HCT116 (cell line): Measurements from ENCODE around the gene TNFSF9. TPM values are rescaled to one million over a fixed set of nuclear protein-coding genes. Genes with fewer than 3 reads are reported as not detected.

Experiments
- ATAC-seq: fragments of 200-7000 bp; cut with Tn5 transposase; 2 replicates; pipeline ENCODE4 v1.9.1; 2020; ENCODE audit warnings: mild to moderate bottlenecking, moderate library complexity
- BruUV-seq: library from RNA; stranded (reverse); fragments of 400-500 nt; replicated peaks from 2 replicates; lab custom pipeline; 2021; lab: Mats Ljungman, UMichigan
- CTCF ChIA-PET: fragments of 300-600 bp; sonication (Branson Sonifier 250); formaldehyde crosslinking; loops from one replicate; lab custom pipeline; 2021; ENCODE audit warnings: antibody characterized with exemption; lab: Charles Lee
- POLR2A ChIA-PET: fragments of 300-600, 350-600 bp; sonication (Branson Sonifier 250); formaldehyde crosslinking; loops from one replicate; lab custom pipeline; 2021; ENCODE audit warnings: antibody characterized with exemption; lab: Charles Lee
- RAD21 ChIA-PET, 2 experiments: fragments of 300-600 bp; sonication (Branson Sonifier 250); formaldehyde crosslinking; loops; one replicate each; lab custom pipeline; 2023; ENCODE audit warnings: low total read pairs in 2 of 2; ENCODE audit not compliant: uncharacterized antibody in 2 of 2, unreplicated experiment in 2 of 2, low non-redundant PET in 1 of 2; lab: Charles Lee
- DNase-seq: peaks from one replicate; pipeline ENCODE4 v3.0.0-alpha.2; 2010; ENCODE audit warnings: low read depth, low spot score
- H2AFZ ChIP-seq: fragments of 200-600 bp; shearing (Covaris generic), sonication (generic); 2 replicates; pipeline ENCODE4 v1.6.1; 2017; ENCODE audit warnings: low read depth, mixed run types, mixed read lengths, antibody characterized with exemption, low read length; ENCODE audit not compliant: poor library complexity, severe bottlenecking
- H3K27ac ChIP-seq: 2 replicates; pipeline ENCODE4 v1.5.1; 2012; ENCODE audit warnings: low read depth, low read length
- H3K27me3 ChIP-seq: fragments of 200-600 bp; sonication (generic); 2 replicates; pipeline ENCODE4 v1.6.1; 2016; ENCODE audit warnings: mixed run types, low read length, mixed read lengths; ENCODE audit not compliant: insufficient read depth
- H3K36me3 ChIP-seq, 2 experiments: fragments of 200-500 bp in 1 of 2; fragments of 200-600 bp in 1 of 2; sonication (Bioruptor generic) in 1 of 2; sonication (generic) in 1 of 2; 2 replicates each; pipeline versions ENCODE4 v1.5.1 to v1.6.1; 2014 to 2016; ENCODE audit warnings: low read length in 2 of 2, inconsistent platforms in 1 of 2, mixed read lengths in 1 of 2, mixed run types in 1 of 2; ENCODE audit not compliant: insufficient read depth in 2 of 2, control insufficient read depth in 1 of 2
- H3K4me1 ChIP-seq, 2 experiments: fragments of 200-600 bp in 1 of 2; sonication (generic) in 1 of 2; 2 replicates each; pipeline versions ENCODE4 v1.5.1 to v1.6.1; 2012 to 2017; ENCODE audit warnings: low read length in 2 of 2, inconsistent platforms in 1 of 2, mild to moderate bottlenecking in 1 of 2, mixed read lengths in 1 of 2, mixed run types in 1 of 2, moderate library complexity in 1 of 2; ENCODE audit not compliant: insufficient read depth in 2 of 2, control insufficient read depth in 1 of 2
- H3K4me2 ChIP-seq: fragments of 200-600 bp; sonication (generic); 2 replicates; pipeline ENCODE4 v1.6.1; 2017; ENCODE audit warnings: mixed run types, low read length, mixed read lengths
- H3K4me3 ChIP-seq, 2 experiments: fragments of 200-600 bp in 1 of 2; sonication (generic) in 1 of 2; replicated peaks in 1 of 2; 2 replicates each; pipeline ENCODE4 v1.5.1; 2011 to 2016; ENCODE audit warnings: low read length in 2 of 2, control low read depth in 1 of 2, low read depth in 1 of 2, mild to moderate bottlenecking in 1 of 2, mixed read lengths in 1 of 2, mixed run types in 1 of 2
- H3K79me2 ChIP-seq: fragments of 200-600 bp; sonication (generic); 2 replicates; pipeline ENCODE4 v1.6.1; 2017; ENCODE audit warnings: mild to moderate bottlenecking, mixed run types, low read length, moderate library complexity, mixed read lengths; ENCODE audit not compliant: insufficient read depth
- H3K9ac ChIP-seq: fragments of 200-600 bp; sonication (generic); 2 replicates; pipeline ENCODE4 v1.6.1; 2016; ENCODE audit warnings: low read length, mixed read lengths
- H3K9me2 ChIP-seq: fragments of 200-600 bp; sonication (generic), shearing (Covaris generic); 2 replicates; pipeline ENCODE4 v1.6.1; 2017; ENCODE audit warnings: mixed run types, mild to moderate bottlenecking, moderate library complexity; ENCODE audit not compliant: insufficient read depth
- H3K9me3 ChIP-seq, 2 experiments: fragments of 200-500 bp in 1 of 2; fragments of 200-600 bp in 1 of 2; sonication (Bioruptor generic) in 1 of 2; sonication (generic) in 1 of 2; 2 replicates each; pipeline ENCODE4 v1.6.1; 2014 to 2017; ENCODE audit warnings: low read length in 2 of 2, mixed read lengths in 2 of 2, inconsistent platforms in 1 of 2, low read depth in 1 of 2, mild to moderate bottlenecking in 1 of 2, mixed run types in 1 of 2, moderate library complexity in 1 of 2; ENCODE audit not compliant: control insufficient read depth in 1 of 2, insufficient read depth in 1 of 2
- H4K20me1 ChIP-seq: fragments of 200-600 bp; sonication (generic), shearing (Covaris generic); 2 replicates; pipeline ENCODE4 v1.6.1; 2017; ENCODE audit warnings: mixed run types, mild to moderate bottlenecking, moderate library complexity; ENCODE audit not compliant: insufficient read depth
- EZH2phosphoT487 ChIP-seq: fragments of 200-600 bp; IDR thresholded peaks from 2 replicates; pipeline ENCODE4 v1.6.1; 2018; ENCODE audit warnings: antibody characterized with exemption, borderline replicate concordance
- POLR2AphosphoS5 ChIP-seq: IDR thresholded peaks from 2 replicates; pipeline ENCODE4 v1.6.1; 2011; ENCODE audit warnings: mild to moderate bottlenecking, low read depth, low read length, moderate library complexity
- RAD21 ChIP-seq: IDR thresholded peaks from 2 replicates; pipeline ENCODE4 v1.6.1; 2012; ENCODE audit warnings: low read depth, mild to moderate bottlenecking
- YY1 ChIP-seq: IDR thresholded peaks from 2 replicates; pipeline ENCODE4 v1.6.1; 2011; ENCODE audit warnings: low read length, low read depth, moderate library complexity, mild to moderate bottlenecking; ENCODE audit not compliant: insufficient replicate concordance; ENCODE audit errors: extremely low read depth
- intact Hi-C: fragments of 100-400 bp; cut with micrococcal nuclease; formaldehyde crosslinking; loops from 2 replicates; pipeline ENCODE4 v1.10.0; 2022
- total RNA-seq: library from RNA; stranded (reverse); gene quantifications from one replicate; pipeline ENCODE4 v1.2.1, GENCODE V29; 2021; ENCODE audit not compliant: unreplicated experiment
- TF ChIP-seq, protein P1 (sequence below): IDR thresholded peaks from 2 replicates; pipeline ENCODE4 v1.6.1; 2011; ENCODE audit warnings: mild to moderate bottlenecking, low read length, moderate library complexity; ENCODE audit not compliant: insufficient replicate concordance; ENCODE audit errors: extremely low read depth
- TF ChIP-seq, protein P2 (sequence below), 3 experiments: fragments of 200-600 bp in 1 of 3; sonication (generic) in 1 of 3; IDR thresholded peaks in 2 of 3; conservative IDR thresholded peaks in 1 of 3; 2 replicates each; pipeline ENCODE4 v1.5.1; 2012 to 2017; ENCODE audit warnings: low read depth in 2 of 3, low read length in 2 of 3, antibody characterized with exemption in 1 of 3, borderline replicate concordance in 1 of 3, control low read depth in 1 of 3, mild to moderate bottlenecking in 1 of 3, mixed read lengths in 1 of 3, mixed run types in 1 of 3, moderate library complexity in 1 of 3; ENCODE audit not compliant: insufficient read depth in 1 of 3

The TNFSF9 gene
- total RNA-seq, 1 experiment from 2014 or later: 25.1 TPM

GRCh38 chr19:6530386-6531162, at the start of gene TNFSF9 (continued):
- TF ChIP-seq, protein P1, sequence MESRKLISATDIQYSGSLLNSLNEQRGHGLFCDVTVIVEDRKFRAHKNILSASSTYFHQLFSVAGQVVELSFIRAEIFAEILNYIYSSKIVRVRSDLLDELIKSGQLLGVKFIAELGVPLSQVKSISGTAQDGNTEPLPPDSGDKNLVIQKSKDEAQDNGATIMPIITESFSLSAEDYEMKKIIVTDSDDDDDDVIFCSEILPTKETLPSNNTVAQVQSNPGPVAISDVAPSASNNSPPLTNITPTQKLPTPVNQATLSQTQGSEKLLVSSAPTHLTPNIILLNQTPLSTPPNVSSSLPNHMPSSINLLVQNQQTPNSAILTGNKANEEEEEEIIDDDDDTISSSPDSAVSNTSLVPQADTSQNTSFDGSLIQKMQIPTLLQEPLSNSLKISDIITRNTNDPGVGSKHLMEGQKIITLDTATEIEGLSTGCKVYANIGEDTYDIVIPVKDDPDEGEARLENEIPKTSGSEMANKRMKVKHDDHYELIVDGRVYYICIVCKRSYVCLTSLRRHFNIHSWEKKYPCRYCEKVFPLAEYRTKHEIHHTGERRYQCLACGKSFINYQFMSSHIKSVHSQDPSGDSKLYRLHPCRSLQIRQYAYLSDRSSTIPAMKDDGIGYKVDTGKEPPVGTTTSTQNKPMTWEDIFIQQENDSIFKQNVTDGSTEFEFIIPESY: peak; percentile 61
- peak; percentile 100 for TF ChIP-seq POLR2AphosphoS5
- TF ChIP-seq RAD21: no peak

- Histone ChIP-seq H3K4me3 (no peak within 1 kb of the TSS), H3K79me2 (no peaks in the 10 kb centered on the region), H3K27me3 (no peaks in the 10 kb centered on the region), H2AFZ (no peak within 1 kb of the TSS), H3K27ac (no peak within 1 kb of the TSS; the same call in 1 of the 2 replicates), H3K4me2 (no peak within 1 kb of the TSS), H3K4me1 (peaks cover 0 to 8% of the 10 kb centered on the region in 2 experiments; a peak in 1 of 4 replicates), H3K9ac (no peak within 1 kb of the TSS), H3K9me3 (no peaks in the 10 kb centered on the region), H4K20me1 (no peaks in the 10 kb centered on the region), H3K9me2 (no peaks in the 10 kb centered on the region), H3K36me3 (no peaks in the 10 kb centered on the region)
- TF ChIP-seq, protein P2, sequence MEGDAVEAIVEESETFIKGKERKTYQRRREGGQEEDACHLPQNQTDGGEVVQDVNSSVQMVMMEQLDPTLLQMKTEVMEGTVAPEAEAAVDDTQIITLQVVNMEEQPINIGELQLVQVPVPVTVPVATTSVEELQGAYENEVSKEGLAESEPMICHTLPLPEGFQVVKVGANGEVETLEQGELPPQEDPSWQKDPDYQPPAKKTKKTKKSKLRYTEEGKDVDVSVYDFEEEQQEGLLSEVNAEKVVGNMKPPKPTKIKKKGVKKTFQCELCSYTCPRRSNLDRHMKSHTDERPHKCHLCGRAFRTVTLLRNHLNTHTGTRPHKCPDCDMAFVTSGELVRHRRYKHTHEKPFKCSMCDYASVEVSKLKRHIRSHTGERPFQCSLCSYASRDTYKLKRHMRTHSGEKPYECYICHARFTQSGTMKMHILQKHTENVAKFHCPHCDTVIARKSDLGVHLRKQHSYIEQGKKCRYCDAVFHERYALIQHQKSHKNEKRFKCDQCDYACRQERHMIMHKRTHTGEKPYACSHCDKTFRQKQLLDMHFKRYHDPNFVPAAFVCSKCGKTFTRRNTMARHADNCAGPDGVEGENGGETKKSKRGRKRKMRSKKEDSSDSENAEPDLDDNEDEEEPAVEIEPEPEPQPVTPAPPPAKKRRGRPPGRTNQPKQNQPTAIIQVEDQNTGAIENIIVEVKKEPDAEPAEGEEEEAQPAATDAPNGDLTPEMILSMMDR (IDR thresholded peaks at IDR 0.05 in 2 of 3, conservative IDR thresholded peaks at IDR 0.05 in 1 of 3; ENCODE audit: borderline replicate concordance in 1 of 3, insufficient read depth in 1 of 3, low read depth in 2 of 3, low read length in 2 of 3): peak; percentile 65 to 90 (median 79); a peak in 5 of 6 replicates
- TF ChIP-seq YY1: peak; percentile 61
- TF ChIP-seq EZH2phosphoT487: no peak
- TF ChIP-seq RAD21: peak; percentile 78
- no TSS peak for BruUV-seq
- CTCF ChIA-PET: no interaction called here
- POLR2A ChIA-PET: no interaction called here
- DNase-seq (no peak), ATAC-seq (peak; percentile 88)
- RAD21 ChIA-PET: no interaction called here
- intact Hi-C loops: loop anchor here (1.0 kb wide), 1 partner anchor 152 kb away; no protein-coding TSS in a partner anchor
Measured at GRCh38 chr19:6481541-6482342, 49.1 kb upstream of the TNFSF9 start, which contains the start of gene DENND1C. TSS of gene DENND1C (minus strand) at chr19:6481787. CDS start at chr19:6481695, 92 bp downstream.
